ENCODE measurements around the gene TPBGL.

GRCh38 chr11:75267171-75267970 is 26.8 kb downstream of the TPBGL start:
- TF ChIP-seq, protein P1, sequence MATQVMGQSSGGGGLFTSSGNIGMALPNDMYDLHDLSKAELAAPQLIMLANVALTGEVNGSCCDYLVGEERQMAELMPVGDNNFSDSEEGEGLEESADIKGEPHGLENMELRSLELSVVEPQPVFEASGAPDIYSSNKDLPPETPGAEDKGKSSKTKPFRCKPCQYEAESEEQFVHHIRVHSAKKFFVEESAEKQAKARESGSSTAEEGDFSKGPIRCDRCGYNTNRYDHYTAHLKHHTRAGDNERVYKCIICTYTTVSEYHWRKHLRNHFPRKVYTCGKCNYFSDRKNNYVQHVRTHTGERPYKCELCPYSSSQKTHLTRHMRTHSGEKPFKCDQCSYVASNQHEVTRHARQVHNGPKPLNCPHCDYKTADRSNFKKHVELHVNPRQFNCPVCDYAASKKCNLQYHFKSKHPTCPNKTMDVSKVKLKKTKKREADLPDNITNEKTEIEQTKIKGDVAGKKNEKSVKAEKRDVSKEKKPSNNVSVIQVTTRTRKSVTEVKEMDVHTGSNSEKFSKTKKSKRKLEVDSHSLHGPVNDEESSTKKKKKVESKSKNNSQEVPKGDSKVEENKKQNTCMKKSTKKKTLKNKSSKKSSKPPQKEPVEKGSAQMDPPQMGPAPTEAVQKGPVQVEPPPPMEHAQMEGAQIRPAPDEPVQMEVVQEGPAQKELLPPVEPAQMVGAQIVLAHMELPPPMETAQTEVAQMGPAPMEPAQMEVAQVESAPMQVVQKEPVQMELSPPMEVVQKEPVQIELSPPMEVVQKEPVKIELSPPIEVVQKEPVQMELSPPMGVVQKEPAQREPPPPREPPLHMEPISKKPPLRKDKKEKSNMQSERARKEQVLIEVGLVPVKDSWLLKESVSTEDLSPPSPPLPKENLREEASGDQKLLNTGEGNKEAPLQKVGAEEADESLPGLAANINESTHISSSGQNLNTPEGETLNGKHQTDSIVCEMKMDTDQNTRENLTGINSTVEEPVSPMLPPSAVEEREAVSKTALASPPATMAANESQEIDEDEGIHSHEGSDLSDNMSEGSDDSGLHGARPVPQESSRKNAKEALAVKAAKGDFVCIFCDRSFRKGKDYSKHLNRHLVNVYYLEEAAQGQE (IDR thresholded peaks at IDR 0.05; ENCODE audit: low read depth) = no peak
- TF ChIP-seq EGR1 (IDR thresholded peaks at IDR 0.05) = no peak
- TF ChIP-seq, protein P2, sequence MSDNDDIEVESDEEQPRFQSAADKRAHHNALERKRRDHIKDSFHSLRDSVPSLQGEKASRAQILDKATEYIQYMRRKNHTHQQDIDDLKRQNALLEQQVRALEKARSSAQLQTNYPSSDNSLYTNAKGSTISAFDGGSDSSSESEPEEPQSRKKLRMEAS (IDR thresholded peaks at IDR 0.05) = no peak
- TF ChIP-seq EP300 (IDR thresholded peaks at IDR 0.05; ENCODE audit: borderline replicate concordance) = no peak
- TF ChIP-seq TAF1 (IDR thresholded peaks at IDR 0.05; ENCODE audit: low read depth) = no peak
- TF ChIP-seq CREB1 (IDR thresholded peaks at IDR 0.05; ENCODE audit: low read depth) = no peak
- TF ChIP-seq CEBPB (IDR thresholded peaks at IDR 0.05) = no peak
- TF ChIP-seq RAD21 (IDR thresholded peaks at IDR 0.05; ENCODE audit: low read depth) = no peak
- TF ChIP-seq, protein P3, sequence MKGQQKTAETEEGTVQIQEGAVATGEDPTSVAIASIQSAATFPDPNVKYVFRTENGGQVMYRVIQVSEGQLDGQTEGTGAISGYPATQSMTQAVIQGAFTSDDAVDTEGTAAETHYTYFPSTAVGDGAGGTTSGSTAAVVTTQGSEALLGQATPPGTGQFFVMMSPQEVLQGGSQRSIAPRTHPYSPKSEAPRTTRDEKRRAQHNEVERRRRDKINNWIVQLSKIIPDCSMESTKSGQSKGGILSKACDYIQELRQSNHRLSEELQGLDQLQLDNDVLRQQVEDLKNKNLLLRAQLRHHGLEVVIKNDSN (IDR thresholded peaks at IDR 0.05) = no peak
- no peak for TF ChIP-seq YY1 (IDR thresholded peaks at IDR 0.05; ENCODE audit: low read depth)
- TF ChIP-seq NFIC (IDR thresholded peaks at IDR 0.05) = no peak

All from Ishikawa (cell line).